ENCODE measurements around the gene SCIN. TPM values are rescaled to one million over a fixed set of nuclear protein-coding genes. Genes with fewer than 3 reads are reported as not detected.

The SCIN gene
- total RNA-seq, 2 experiments from 2014 or later, result not detected

- no peaks in the 10 kb centered on the region for H4K20me1 ChIP-seq (ENCODE audit: insufficient read depth, low read length)
- no peaks in the 10 kb centered on the region for H3K4me1 ChIP-seq (ENCODE audit: insufficient read depth, low read length, poor library complexity, severe bottlenecking)
- TF ChIP-seq EZH2phosphoT487 (IDR thresholded peaks at IDR 0.05; ENCODE audit: borderline replicate concordance, low read depth, low read length) (no peak), CTCF (conservative IDR thresholded peaks at IDR 0.05; ENCODE audit: low read length) (no peak)
- CTCF ChIA-PET (ENCODE audit: unreplicated experiment), result no interaction called here
- no peak overlapping the region for H3K27ac ChIP-seq (ENCODE audit: low read depth, low read length, poor library complexity, severe bottlenecking)
- no peak overlapping the region for H2AFZ ChIP-seq (ENCODE audit: low read length)
- no peaks in the 10 kb centered on the region for H3K9me3 ChIP-seq (ENCODE audit: low read length)
- no TSS peak for BruUV-seq (replicated peaks)
- no peaks in the 10 kb centered on the region for H3K79me2 ChIP-seq (ENCODE audit: insufficient read depth, low read depth, low read length)
- no peak overlapping the region for H3K4me2 ChIP-seq (ENCODE audit: low read length)
- H3K9me2 ChIP-seq (ENCODE audit: insufficient read depth, low read length), result no peaks in the 10 kb centered on the region
- DNase-seq (ENCODE audit: low spot score), result no peak
- POLR2A ChIA-PET, result no interaction called here
- H3K36me3 ChIP-seq (ENCODE audit: insufficient read depth, low read length), result no peaks in the 10 kb centered on the region
- intact Hi-C loops (cut with micrococcal nuclease; ENCODE audit: unreplicated experiment), result no loop called here
- H3K4me3 ChIP-seq (ENCODE audit: low read depth, low read length, poor library complexity, severe bottlenecking), result no peak overlapping the region
Measured at GRCh38 chr7:12539681-12540080, 30.8 kb upstream of the SCIN start.

GRCh38 chr7:12540850-12541249 is 29.7 kb upstream of the SCIN start:
- DNase-seq (ENCODE audit: low spot score), result no peak
- H3K4me2 ChIP-seq (ENCODE audit: low read length), result no peak overlapping the region
- BruUV-seq (replicated peaks), result no TSS peak
- CTCF ChIA-PET (ENCODE audit: unreplicated experiment), result no interaction called here
- POLR2A ChIA-PET, result no interaction called here
- no peaks in the 10 kb centered on the region for H3K4me1 ChIP-seq (ENCODE audit: insufficient read depth, low read length, poor library complexity, severe bottlenecking)
- no peaks in the 10 kb centered on the region for H3K79me2 ChIP-seq (ENCODE audit: insufficient read depth, low read depth, low read length)
- H3K36me3 ChIP-seq (ENCODE audit: insufficient read depth, low read length), result no peaks in the 10 kb centered on the region
- H2AFZ ChIP-seq (ENCODE audit: low read length), result no peak overlapping the region
- H3K9me2 ChIP-seq (ENCODE audit: insufficient read depth, low read length), result no peaks in the 10 kb centered on the region
- no peak overlapping the region for H3K4me3 ChIP-seq (ENCODE audit: low read depth, low read length, poor library complexity, severe bottlenecking)
- intact Hi-C loops (cut with micrococcal nuclease; ENCODE audit: unreplicated experiment), result no loop called here
- TF ChIP-seq EZH2phosphoT487 (IDR thresholded peaks at IDR 0.05; ENCODE audit: borderline replicate concordance, low read depth, low read length), result no peak
- TF ChIP-seq CTCF (conservative IDR thresholded peaks at IDR 0.05; ENCODE audit: low read length), result no peak
- no peaks in the 10 kb centered on the region for H3K9me3 ChIP-seq (ENCODE audit: low read length)
- no peak overlapping the region for H3K27ac ChIP-seq (ENCODE audit: low read depth, low read length, poor library complexity, severe bottlenecking)
- no peaks in the 10 kb centered on the region for H4K20me1 ChIP-seq (ENCODE audit: insufficient read depth, low read length)

DNA sequence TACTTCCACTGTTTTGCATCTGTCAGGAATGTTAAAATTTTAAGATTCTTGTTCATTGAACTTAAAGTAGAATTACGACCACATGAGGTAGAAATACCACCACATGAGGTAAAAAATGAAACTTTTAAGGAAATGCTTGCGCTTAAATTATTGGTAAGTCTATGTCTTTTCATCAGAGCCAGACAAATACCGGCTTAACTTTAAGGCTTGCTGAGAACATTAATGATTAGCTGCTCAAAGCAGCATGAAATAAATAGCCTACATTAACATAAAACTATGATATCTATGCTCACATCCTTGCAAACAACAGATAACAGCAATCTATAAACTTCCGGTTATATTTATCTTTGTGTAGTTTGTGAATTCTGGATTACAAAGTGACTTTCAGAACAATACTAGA is 26.9 kb upstream of the SCIN start:
- no peak for TF ChIP-seq EZH2phosphoT487 (IDR thresholded peaks at IDR 0.05; ENCODE audit: borderline replicate concordance, low read depth, low read length)
- TF ChIP-seq CTCF (conservative IDR thresholded peaks at IDR 0.05; ENCODE audit: low read length), result no peak
- CTCF ChIA-PET (ENCODE audit: unreplicated experiment), result no interaction called here
- H3K4me3 ChIP-seq (ENCODE audit: low read depth, low read length, poor library complexity, severe bottlenecking), result no peak overlapping the region
- no peak for DNase-seq (ENCODE audit: low spot score)
- intact Hi-C loops (cut with micrococcal nuclease; ENCODE audit: unreplicated experiment), result no loop called here
- BruUV-seq (replicated peaks), result no TSS peak
- H3K9me2 ChIP-seq (ENCODE audit: insufficient read depth, low read length), result no peaks in the 10 kb centered on the region
- H3K79me2 ChIP-seq (ENCODE audit: insufficient read depth, low read depth, low read length), result no peaks in the 10 kb centered on the region
- no peaks in the 10 kb centered on the region for H3K36me3 ChIP-seq (ENCODE audit: insufficient read depth, low read length)
- POLR2A ChIA-PET, result no interaction called here
- no peak overlapping the region for H3K27ac ChIP-seq (ENCODE audit: low read depth, low read length, poor library complexity, severe bottlenecking)
- H3K9me3 ChIP-seq (ENCODE audit: low read length), result no peaks in the 10 kb centered on the region
- no peaks in the 10 kb centered on the region for H3K4me1 ChIP-seq (ENCODE audit: insufficient read depth, low read length, poor library complexity, severe bottlenecking)
- no peak overlapping the region for H3K4me2 ChIP-seq (ENCODE audit: low read length)
- no peaks in the 10 kb centered on the region for H4K20me1 ChIP-seq (ENCODE audit: insufficient read depth, low read length)
- no peak overlapping the region for H2AFZ ChIP-seq (ENCODE audit: low read length)
